ENCODE measurements around the gene FBXW2. TPM values are rescaled to one million over a fixed set of nuclear protein-coding genes. Genes with fewer than 3 reads are reported as not detected.

FBXW2 gene
- total RNA-seq, 2 donors from 2014 or later, result 69.9 to 70.2 TPM

DNA sequence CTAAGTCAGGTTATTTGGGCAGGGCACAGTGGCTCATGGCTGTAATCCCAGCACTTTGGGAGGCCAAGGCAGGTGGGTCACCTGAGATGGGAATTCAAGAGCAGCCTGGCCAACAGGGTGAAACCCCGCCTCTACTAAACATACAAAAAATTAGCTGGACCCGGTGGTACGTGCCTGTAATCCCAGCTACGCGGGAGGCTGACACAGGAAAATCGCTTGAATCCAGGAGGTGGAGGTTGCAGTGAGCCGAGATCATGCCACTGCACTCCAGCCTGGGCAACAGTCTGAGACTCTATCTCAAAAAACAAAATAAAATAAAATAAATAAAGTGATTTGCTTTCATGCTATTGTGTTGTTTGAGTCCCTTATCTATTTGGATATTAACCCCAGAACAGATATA is 8.2 kb upstream of the FBXW2 start:
- Mint-ChIP-seq H3K27ac (no peak overlapping the region), H3K36me3 (peaks cover 11 to 12% of the 10 kb centered on the region in 2 donors), H3K9me3 (peaks cover 7 to 12% of the 10 kb centered on the region in 2 donors)
- DNase-seq (ENCODE audit: low spot score in 2 of 2) (no peak), ATAC-seq (no peak)

DNA sequence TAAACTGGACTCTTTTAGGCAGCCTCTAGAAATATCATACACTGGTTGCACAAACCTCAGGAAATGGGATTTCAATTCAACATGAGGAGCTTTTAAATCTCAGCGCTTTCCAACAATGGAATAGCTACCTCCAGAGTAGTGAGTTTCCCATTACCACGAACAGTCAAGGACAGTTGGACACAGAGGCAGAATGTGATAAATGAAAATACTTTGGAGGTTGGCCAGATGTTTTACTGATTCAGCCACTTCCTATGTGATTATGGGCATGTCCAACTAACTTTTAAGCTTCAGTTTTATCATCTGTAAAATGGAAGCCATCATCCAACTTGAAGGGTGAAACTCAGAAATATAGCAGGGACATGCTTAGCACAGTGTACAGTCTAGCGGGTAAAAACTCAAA is 2.1 kb downstream of the FBXW2 start:
- Mint-ChIP-seq H3K36me3 (peaks cover 15 to 44% of the 10 kb centered on the region in 2 donors), H3K9me3 (peaks cover 0 to 3% of the 10 kb centered on the region in 2 donors), H3K27ac (peak overlapping the region in 1 of 2 donors; percentile 93)

GRCh38 chr9:120787933-120788332 is 5.3 kb downstream of the FBXW2 start:
- H3K36me3 Mint-ChIP-seq, result peaks cover 8 to 56% of the 10 kb centered on the region in 2 donors

More for the DNA sequence above, 2.1 kb downstream of the FBXW2 start:
- DNase-seq (ENCODE audit: low spot score in 2 of 2), result no peak
- no peak for ATAC-seq

GRCh38 chr9:120783602-120784047 is 9.6 kb downstream of the FBXW2 start:
- Mint-ChIP-seq H3K9me3 (peaks cover 0 to 8% of the 10 kb centered on the region in 2 donors), H3K27ac (peak overlapping the region in 1 of 2 donors; percentile 82), H3K36me3 (peaks cover 5 to 60% of the 10 kb centered on the region in 2 donors)
- ATAC-seq (no peak), DNase-seq (ENCODE audit: low spot score in 2 of 2) (no peak)

More at GRCh38 chr9:120787933-120788332, 5.3 kb downstream of the FBXW2 start:
- peaks cover 0 to 4% of the 10 kb centered on the region in 2 donors for H3K9me3 Mint-ChIP-seq
- no peak overlapping the region for H3K27ac Mint-ChIP-seq
- ATAC-seq (no peak), DNase-seq (ENCODE audit: low spot score in 2 of 2) (no peak)

- DNase-seq (ENCODE audit: low spot score in 2 of 2) (no peak), ATAC-seq (no peak)
- Mint-ChIP-seq H3K27ac (peak overlapping the region in 1 of 2 donors; percentile 39), H3K9me3 (peaks cover 0 to 6% of the 10 kb centered on the region in 2 donors), H3K36me3 (peaks cover 2 to 45% of the 10 kb centered on the region in 2 donors)
Observed at GRCh38 chr9:120781236-120781635, 12.0 kb downstream of the FBXW2 start.

- ATAC-seq, result no peak
- Mint-ChIP-seq H3K36me3 (peaks cover 0 to 36% of the 10 kb centered on the region in 2 donors), H3K9me3 (peaks cover 0 to 4% of the 10 kb centered on the region in 2 donors), H3K27ac (no peak overlapping the region)
- no peak for DNase-seq (ENCODE audit: low spot score in 2 of 2)
Observed at GRCh38 chr9:120780367-120780766, 12.8 kb downstream of the FBXW2 start.

DNA sequence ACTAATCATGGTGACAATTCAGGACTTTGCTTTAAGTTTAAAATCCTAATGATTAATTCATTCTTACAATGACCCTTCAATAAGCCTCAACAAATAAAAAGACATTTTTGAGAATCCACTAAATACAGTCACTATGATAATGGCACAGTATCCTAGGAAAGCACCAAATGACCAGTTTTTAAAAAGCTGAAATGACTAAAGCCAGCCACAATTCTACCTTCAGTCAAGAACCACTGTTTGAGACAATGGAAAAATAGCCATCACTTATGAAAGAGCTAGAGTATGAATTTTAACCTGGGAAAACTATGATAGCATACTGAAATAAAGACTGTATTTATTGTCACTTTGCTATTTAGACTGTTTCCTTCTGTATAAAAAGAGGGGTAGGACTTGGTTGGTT is 14.0 kb downstream of the FBXW2 start:
- ATAC-seq (peak; percentile 26 to 31), DNase-seq (ENCODE audit: low spot score in 2 of 2) (no peak)
- Mint-ChIP-seq H3K36me3 (peaks cover 0 to 32% of the 10 kb centered on the region in 2 donors), H3K27ac (no peak overlapping the region), H3K9me3 (peaks cover 0 to 4% of the 10 kb centered on the region in 2 donors)

DNA sequence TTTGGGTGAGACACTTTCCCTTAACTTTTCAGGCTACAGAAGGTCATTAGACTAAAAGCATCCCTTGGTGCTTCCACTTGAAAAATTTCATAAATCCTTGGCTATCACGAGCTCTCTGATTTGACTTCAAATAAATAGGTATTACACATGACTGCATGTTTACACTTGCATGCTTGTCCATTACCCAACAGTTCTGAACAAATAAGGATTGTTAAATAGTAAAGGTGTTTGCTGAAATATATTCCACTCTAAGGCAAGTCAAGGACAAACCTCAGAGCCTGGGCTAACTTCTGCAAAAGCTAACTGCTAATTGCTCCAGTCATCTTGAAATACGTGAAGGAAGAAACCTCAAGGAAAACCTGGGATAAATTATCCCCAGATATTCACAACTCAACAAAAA is 14.5 kb downstream of the FBXW2 start:
- DNase-seq (ENCODE audit: low spot score in 2 of 2) (no peak), ATAC-seq (no peak)
- Mint-ChIP-seq H3K27ac (peak overlapping the region in 1 of 2 donors; percentile 52), H3K9me3 (peaks cover 0 to 4% of the 10 kb centered on the region in 2 donors), H3K36me3 (peaks cover 0 to 27% of the 10 kb centered on the region in 2 donors)

- H3K36me3 Mint-ChIP-seq, result peaks cover 0 to 17% of the 10 kb centered on the region in 2 donors
- H3K27ac Mint-ChIP-seq, result no peak overlapping the region
- peaks cover 0 to 4% of the 10 kb centered on the region in 2 donors for H3K9me3 Mint-ChIP-seq
- ATAC-seq (no peak), DNase-seq (ENCODE audit: low spot score in 2 of 2) (no peak)
Observed at GRCh38 chr9:120777229-120777628, 16.0 kb downstream of the FBXW2 start.

DNA sequence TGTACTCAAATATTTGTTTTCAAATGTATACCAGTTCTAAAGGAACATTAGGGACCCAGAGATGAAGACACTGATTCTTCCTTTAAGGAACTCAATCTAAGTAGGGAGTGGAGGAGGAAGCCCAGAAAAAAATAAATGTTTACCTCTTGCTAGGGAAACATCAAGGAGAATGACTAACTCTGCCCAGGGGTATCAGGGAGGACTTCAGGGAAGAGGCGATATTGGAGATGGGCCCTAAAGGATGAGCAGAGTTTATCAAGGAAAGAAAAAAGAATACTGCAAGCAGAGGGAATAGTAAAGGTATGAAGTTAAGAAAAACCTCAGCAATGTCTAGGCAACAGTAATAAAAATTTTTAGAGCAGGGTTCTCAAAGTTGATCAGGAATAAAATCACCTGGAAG is 16.4 kb downstream of the FBXW2 start:
- Mint-ChIP-seq H3K9me3 (peaks cover 0 to 4% of the 10 kb centered on the region in 2 donors), H3K27ac (no peak overlapping the region), H3K36me3 (peaks cover 0 to 14% of the 10 kb centered on the region in 2 donors)
- no peak for DNase-seq (ENCODE audit: low spot score in 2 of 2)
- no peak for ATAC-seq

DNA sequence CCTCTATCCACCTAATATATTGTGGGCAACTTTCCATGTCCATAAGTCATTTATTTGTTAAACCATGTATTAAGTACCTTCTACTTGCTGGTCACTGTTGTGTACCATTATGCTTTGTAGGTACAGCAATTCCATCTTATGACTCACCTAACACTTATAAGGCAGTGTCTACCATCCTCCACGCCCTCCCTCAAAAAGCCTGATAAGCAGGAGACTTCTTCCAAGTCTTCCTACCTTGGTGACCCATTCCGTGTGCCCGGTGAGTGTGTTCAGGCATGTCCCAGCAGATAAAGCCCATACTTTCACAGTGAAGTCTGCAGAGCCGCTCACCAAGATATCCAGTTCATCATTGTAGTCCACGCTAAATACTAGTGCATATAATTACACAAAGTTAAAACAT is 17.4 kb downstream of the FBXW2 start:
- Mint-ChIP-seq H3K9me3 (no peaks in the 10 kb centered on the region), H3K27ac (no peak overlapping the region), H3K36me3 (peaks cover 6 to 16% of the 10 kb centered on the region in 2 donors)
- DNase-seq (ENCODE audit: low spot score in 2 of 2) (no peak), ATAC-seq (no peak)

- Mint-ChIP-seq H3K27ac (no peak overlapping the region), H3K36me3 (peaks cover 9 to 21% of the 10 kb centered on the region in 2 donors), H3K9me3 (no peaks in the 10 kb centered on the region)
- no peak for DNase-seq (ENCODE audit: low spot score in 2 of 2)
- ATAC-seq, result no peak
Observed at GRCh38 chr9:120774719-120775118, 18.5 kb downstream of the FBXW2 start.

- no peak overlapping the region for H3K27ac Mint-ChIP-seq
- H3K9me3 Mint-ChIP-seq, result no peaks in the 10 kb centered on the region
- ATAC-seq (no peak), DNase-seq (ENCODE audit: low spot score in 2 of 2) (no peak)
- peaks cover 9 to 13% of the 10 kb centered on the region in 2 donors for H3K36me3 Mint-ChIP-seq
Observed at GRCh38 chr9:120773256-120773655, 20.0 kb downstream of the FBXW2 start.

DNA sequence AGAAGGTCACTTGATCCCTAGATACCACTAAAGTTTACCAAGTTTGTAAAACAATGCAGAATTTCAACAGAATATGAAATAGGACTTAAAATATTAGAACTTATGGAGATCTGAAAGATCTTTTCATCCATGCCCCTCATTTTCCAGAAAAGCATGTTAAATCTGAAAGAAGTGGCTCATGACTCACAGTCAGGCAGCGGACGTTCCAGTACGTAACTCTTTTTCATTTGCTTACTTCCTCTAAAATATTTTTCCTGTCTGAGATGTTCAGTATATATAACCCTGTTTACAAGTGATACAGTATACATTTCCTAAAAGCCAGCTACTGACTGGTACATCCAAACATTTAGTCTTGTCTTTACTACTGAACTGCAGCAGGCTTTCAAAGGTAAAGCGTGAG is 22.3 kb downstream of the FBXW2 start:
- Mint-ChIP-seq H3K36me3 (peaks cover 13 to 14% of the 10 kb centered on the region in 2 donors), H3K9me3 (no peaks in the 10 kb centered on the region), H3K27ac (peak overlapping the region in 1 of 2 donors; percentile 16)
- DNase-seq (ENCODE audit: low spot score in 2 of 2), result no peak
- no peak for ATAC-seq

- peaks cover 13 to 14% of the 10 kb centered on the region in 2 donors for H3K36me3 Mint-ChIP-seq
Observed at GRCh38 chr9:120768886-120769285, 24.3 kb downstream of the FBXW2 start.

GRCh38 chr9:120768247-120768646 is 25.0 kb downstream of the FBXW2 start:
- Mint-ChIP-seq H3K36me3 (peaks cover 13 to 14% of the 10 kb centered on the region in 2 donors), H3K27ac (peak overlapping the region; percentile 15 to 18), H3K9me3 (no peaks in the 10 kb centered on the region)
- ATAC-seq, result no peak
- DNase-seq (ENCODE audit: low spot score in 2 of 2), result no peak

More at GRCh38 chr9:120768886-120769285, 24.3 kb downstream of the FBXW2 start:
- DNase-seq (ENCODE audit: low spot score in 2 of 2) (no peak), ATAC-seq (peak in 1 of 2 donors; percentile 84)
- Mint-ChIP-seq H3K27ac (peak overlapping the region in 1 of 2 donors; percentile 46), H3K9me3 (no peaks in the 10 kb centered on the region)

GRCh38 chr9:120767451-120767850 is 25.8 kb downstream of the FBXW2 start:
- H3K36me3 Mint-ChIP-seq, result peaks cover 13 to 14% of the 10 kb centered on the region in 2 donors
- no peaks in the 10 kb centered on the region for H3K9me3 Mint-ChIP-seq
- no peak overlapping the region for H3K27ac Mint-ChIP-seq

GRCh38 chr9:120765910-120766425 is 27.2 kb downstream of the FBXW2 start:
- ATAC-seq, result no peak
- no peak for DNase-seq (ENCODE audit: low spot score in 2 of 2)
- H3K36me3 Mint-ChIP-seq, result peaks cover 6 to 10% of the 10 kb centered on the region in 2 donors

More at GRCh38 chr9:120767451-120767850, 25.8 kb downstream of the FBXW2 start:
- ATAC-seq (no peak), DNase-seq (ENCODE audit: low spot score in 2 of 2) (no peak)

More at GRCh38 chr9:120765910-120766425, 27.2 kb downstream of the FBXW2 start:
- Mint-ChIP-seq H3K9me3 (no peaks in the 10 kb centered on the region), H3K27ac (peak overlapping the region; percentile 14 to 51)
